Measurements from ENCODE around the gene ZNF485. TPM values are rescaled to one million over a fixed set of nuclear protein-coding genes. Genes with fewer than 3 reads are reported as not detected.
A peak's percentile ranks its signal among the peaks of the same experiment; 100 is the strongest.
"Not testable (repeated sequence)": the region's sequence is repeated elsewhere in the genome, so short reads cannot be mapped to it uniquely, and the experiment has no call there.

ZNF485 gene
- total RNA-seq, 1 donor from 2014 or later = 5.7 TPM

DNA sequence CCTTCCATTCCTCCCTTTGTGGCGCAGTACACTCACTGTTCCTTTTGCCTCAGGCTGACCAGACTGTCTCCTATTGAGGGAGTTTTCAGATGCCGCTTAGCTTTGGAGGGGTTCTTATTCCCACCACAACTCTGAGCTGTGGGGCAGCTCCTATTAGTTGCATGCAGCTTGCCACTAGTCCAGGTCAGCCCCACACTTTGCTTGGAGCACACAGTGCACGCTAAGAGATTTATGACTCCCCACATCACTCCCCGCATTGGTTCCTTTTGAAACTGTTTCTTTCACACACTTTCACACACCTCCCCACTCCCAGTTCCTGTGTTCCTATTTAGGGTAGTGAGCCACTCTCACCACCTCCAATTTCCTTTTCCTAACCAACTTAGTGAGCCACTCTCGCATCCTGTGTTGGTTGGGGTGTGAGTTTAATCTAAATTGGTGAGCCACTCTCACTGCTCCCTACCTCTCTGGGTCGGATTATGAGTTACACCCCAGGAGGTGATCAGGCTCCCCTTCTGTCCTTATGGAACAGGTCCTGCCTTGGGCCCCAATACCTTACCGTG, 10.4 kb upstream of the ZNF485 start:
- H3K36me3 Mint-ChIP-seq (ENCODE audit: insufficient read depth) = no peaks in the 10 kb centered on the region
- no peak for DNase-seq (ENCODE audit: low spot score, unreplicated experiment)
- TF ChIP-seq, protein P1, sequence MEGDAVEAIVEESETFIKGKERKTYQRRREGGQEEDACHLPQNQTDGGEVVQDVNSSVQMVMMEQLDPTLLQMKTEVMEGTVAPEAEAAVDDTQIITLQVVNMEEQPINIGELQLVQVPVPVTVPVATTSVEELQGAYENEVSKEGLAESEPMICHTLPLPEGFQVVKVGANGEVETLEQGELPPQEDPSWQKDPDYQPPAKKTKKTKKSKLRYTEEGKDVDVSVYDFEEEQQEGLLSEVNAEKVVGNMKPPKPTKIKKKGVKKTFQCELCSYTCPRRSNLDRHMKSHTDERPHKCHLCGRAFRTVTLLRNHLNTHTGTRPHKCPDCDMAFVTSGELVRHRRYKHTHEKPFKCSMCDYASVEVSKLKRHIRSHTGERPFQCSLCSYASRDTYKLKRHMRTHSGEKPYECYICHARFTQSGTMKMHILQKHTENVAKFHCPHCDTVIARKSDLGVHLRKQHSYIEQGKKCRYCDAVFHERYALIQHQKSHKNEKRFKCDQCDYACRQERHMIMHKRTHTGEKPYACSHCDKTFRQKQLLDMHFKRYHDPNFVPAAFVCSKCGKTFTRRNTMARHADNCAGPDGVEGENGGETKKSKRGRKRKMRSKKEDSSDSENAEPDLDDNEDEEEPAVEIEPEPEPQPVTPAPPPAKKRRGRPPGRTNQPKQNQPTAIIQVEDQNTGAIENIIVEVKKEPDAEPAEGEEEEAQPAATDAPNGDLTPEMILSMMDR (IDR thresholded peaks at IDR 0.05; ENCODE audit: unreplicated experiment) = no peak
- H3K4me1 Mint-ChIP-seq (ENCODE audit: low read depth) = peaks cover 17% of the 10 kb centered on the region
- H3K27me3 Mint-ChIP-seq = peaks cover 2% of the 10 kb centered on the region
- H3K27ac Mint-ChIP-seq = no peak overlapping the region
- peaks cover 13% of the 10 kb centered on the region for H3K9me3 Mint-ChIP-seq (ENCODE audit: low read depth)
- H3K4me3 Mint-ChIP-seq (ENCODE audit: low read depth) = no peak overlapping the region

DNA sequence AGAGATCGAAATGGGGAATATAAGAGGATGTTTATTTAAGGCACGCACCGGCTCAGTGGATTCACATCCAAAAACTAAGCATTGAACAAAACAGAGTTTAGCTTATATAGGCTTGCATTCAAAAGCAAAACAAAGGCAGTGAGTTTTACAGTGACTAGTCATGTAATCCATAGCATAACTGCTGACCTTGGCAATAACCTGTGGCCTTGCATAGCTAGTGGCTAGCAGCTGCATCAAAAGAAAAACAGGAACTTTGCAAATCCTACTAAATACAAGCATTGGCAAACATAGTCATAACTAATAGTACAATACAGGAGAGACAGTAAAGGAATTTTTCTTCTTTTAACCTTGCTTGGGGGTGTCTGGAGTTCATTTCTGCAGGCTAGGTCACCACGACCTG, 9.7 kb upstream of the ZNF485 start:
- H3K27ac Mint-ChIP-seq = no peak overlapping the region
- H3K27me3 Mint-ChIP-seq = peaks cover 2% of the 10 kb centered on the region
- TF ChIP-seq, protein P1 (IDR thresholded peaks at IDR 0.05; ENCODE audit: unreplicated experiment) = no peak
- no peak for DNase-seq (ENCODE audit: low spot score, unreplicated experiment)
- peaks cover 14% of the 10 kb centered on the region for H3K9me3 Mint-ChIP-seq (ENCODE audit: low read depth)
- no peaks in the 10 kb centered on the region for H3K36me3 Mint-ChIP-seq (ENCODE audit: insufficient read depth)
- no peak overlapping the region for H3K4me3 Mint-ChIP-seq (ENCODE audit: low read depth)
- peaks cover 17% of the 10 kb centered on the region for H3K4me1 Mint-ChIP-seq (ENCODE audit: low read depth)

DNA sequence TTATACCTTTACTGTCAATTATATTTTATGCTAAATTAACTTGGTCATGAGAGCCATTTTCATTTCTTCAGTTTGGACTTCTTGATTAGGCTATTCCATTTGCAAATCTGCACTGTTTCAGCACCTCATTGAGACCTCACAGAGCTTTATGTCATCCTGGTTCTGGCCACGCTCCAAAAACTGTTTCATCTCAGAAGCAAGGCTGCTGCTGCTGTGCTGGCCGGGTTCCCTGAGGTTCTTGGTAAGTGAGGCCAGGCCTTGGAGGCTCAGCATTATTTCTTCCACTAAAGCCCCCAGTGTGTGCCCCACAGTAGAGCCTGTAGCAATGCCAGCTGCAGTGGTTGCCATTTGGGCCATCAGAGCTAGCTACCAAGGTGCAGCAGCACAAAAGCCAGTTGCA, 7.8 kb upstream of the ZNF485 start:
- Mint-ChIP-seq H3K27me3 (peaks cover 12% of the 10 kb centered on the region), H3K27ac (no peak overlapping the region), H3K4me3 (ENCODE audit: low read depth) (no peak overlapping the region), H3K9me3 (ENCODE audit: low read depth) (peaks cover 11% of the 10 kb centered on the region), H3K4me1 (ENCODE audit: low read depth) (peaks cover 17% of the 10 kb centered on the region), H3K36me3 (ENCODE audit: insufficient read depth) (no peaks in the 10 kb centered on the region)
- no peak for DNase-seq (ENCODE audit: low spot score, unreplicated experiment)
- TF ChIP-seq, protein P1 (IDR thresholded peaks at IDR 0.05; ENCODE audit: unreplicated experiment) = no peak

DNA sequence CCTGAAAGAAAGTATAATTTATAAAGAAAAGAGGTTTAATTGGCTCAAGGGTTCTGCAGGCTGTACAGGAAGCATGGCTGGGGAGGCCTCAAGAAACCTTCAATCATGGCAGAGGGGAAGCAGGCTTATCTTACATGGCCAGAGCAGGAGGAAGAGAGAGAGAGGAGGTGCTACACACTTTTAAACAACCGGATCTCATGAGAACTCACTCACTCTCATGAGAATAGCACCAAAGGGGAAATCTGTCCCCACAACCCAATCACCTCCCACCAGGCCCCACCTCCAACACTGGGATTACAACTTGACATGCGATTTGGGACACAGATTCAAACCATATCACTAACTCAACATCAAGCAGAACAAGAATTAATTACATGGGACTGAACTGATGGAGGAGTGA, 6.9 kb upstream of the ZNF485 start:
- H3K4me1 Mint-ChIP-seq (ENCODE audit: low read depth) = peaks cover 17% of the 10 kb centered on the region
- H3K27me3 Mint-ChIP-seq = peaks cover 17% of the 10 kb centered on the region
- DNase-seq (ENCODE audit: low spot score, unreplicated experiment) = no peak
- H3K9me3 Mint-ChIP-seq (ENCODE audit: low read depth) = peaks cover 7% of the 10 kb centered on the region
- no peak overlapping the region for H3K27ac Mint-ChIP-seq
- no peaks in the 10 kb centered on the region for H3K36me3 Mint-ChIP-seq (ENCODE audit: insufficient read depth)
- TF ChIP-seq, protein P1 (IDR thresholded peaks at IDR 0.05; ENCODE audit: unreplicated experiment) = no peak
- H3K4me3 Mint-ChIP-seq (ENCODE audit: low read depth) = no peak overlapping the region

DNA sequence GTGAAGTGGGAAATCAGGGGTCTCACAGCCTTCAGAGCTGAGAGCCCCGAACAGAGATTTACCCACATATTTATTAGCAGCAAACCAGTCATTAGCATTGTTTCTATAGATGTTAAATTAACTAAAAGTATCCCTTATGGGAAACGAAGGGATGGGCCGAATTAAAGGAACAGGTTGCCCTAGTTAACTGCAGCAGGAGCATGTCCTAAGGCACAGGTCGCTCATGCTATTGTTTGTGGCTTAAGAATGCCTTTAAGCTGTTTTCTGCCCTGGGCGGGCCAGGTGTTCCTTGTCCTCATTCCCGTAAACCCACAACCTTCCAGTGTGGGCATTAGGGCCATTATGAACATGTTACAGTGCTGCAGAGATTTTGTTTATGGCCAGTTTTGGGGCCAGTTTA, 4.7 kb upstream of the ZNF485 start:
- not testable (repeated sequence) for H3K27ac Mint-ChIP-seq; DNase-seq (ENCODE audit: low spot score, unreplicated experiment)
- peaks cover 24% of the 10 kb centered on the region for H3K27me3 Mint-ChIP-seq

DNA sequence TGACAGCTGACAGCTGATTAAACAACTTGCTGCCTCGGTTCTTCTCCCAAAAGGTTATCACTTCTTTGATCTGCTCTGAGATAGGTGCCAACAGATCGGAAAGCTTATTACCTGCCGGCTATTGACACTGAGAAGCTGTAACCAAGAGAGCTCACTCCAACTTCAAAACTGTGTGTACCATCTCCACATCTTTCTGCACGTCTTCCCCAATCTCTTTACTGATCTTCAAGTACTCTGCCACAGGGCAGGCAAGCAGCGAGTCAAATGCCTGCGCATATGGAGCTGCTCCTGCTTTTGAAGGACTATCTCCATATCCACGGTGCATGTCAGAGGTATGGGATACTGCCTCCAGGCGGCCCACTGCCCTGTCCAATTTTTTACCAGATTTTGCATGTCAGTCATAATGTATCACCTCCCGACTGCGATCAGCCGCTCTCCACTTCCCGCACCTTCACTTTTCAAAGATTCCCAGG, 352 bp upstream of the ZNF485 start:
- Mint-ChIP-seq H3K9me3 (ENCODE audit: low read depth) (peaks cover 8% of the 10 kb centered on the region), H3K27ac (no peak overlapping the region), H3K27me3 (peaks cover 24% of the 10 kb centered on the region), H3K4me1 (ENCODE audit: low read depth) (peaks cover 5% of the 10 kb centered on the region), H3K4me3 (ENCODE audit: low read depth) (peak overlapping the region; percentile 84), H3K36me3 (ENCODE audit: insufficient read depth) (peaks cover 11% of the 10 kb centered on the region)
- TF ChIP-seq, protein P1 (IDR thresholded peaks at IDR 0.05; ENCODE audit: unreplicated experiment) = no peak
- no peak for DNase-seq (ENCODE audit: low spot score, unreplicated experiment)

More for the DNA sequence above, 4.7 kb upstream of the ZNF485 start:
- not testable (repeated sequence) for H3K4me3 Mint-ChIP-seq (ENCODE audit: low read depth); H3K36me3 Mint-ChIP-seq (ENCODE audit: insufficient read depth); H3K4me1 Mint-ChIP-seq (ENCODE audit: low read depth)
- peaks cover 11% of the 10 kb centered on the region for H3K9me3 Mint-ChIP-seq (ENCODE audit: low read depth)

All from progenitor cell of endocrine pancreas (in vitro differentiated cells).